ENCODE data around the gene ZNF207.

GRCh38 chr17:32429598-32429997 lies 79.6 kb downstream of the ZNF207 start:
- TF ChIP-seq CSDC2 (CRISPR knock-in tag; IDR thresholded peaks at IDR 0.05) (no peak), OSR1 (CRISPR knock-in tag; IDR thresholded peaks at IDR 0.05) (no peak), ARNTL (CRISPR knock-in tag; IDR thresholded peaks at IDR 0.05; ENCODE audit: borderline replicate concordance, low read depth) (no peak), ZFP30 (CRISPR knock-in tag; IDR thresholded peaks at IDR 0.05) (no peak), CREB5 (CRISPR knock-in tag; IDR thresholded peaks at IDR 0.05; ENCODE audit: low read depth) (no peak), CSRNP3 (CRISPR knock-in tag; IDR thresholded peaks at IDR 0.05) (no peak), GLIS3 (CRISPR knock-in tag; IDR thresholded peaks at IDR 0.05) (no peak), ZFP3 (CRISPR knock-in tag; IDR thresholded peaks at IDR 0.05) (no peak), POU6F1 (CRISPR knock-in tag; IDR thresholded peaks at IDR 0.05; ENCODE audit: borderline replicate concordance, low read depth) (no peak), ISL1 (CRISPR knock-in tag; IDR thresholded peaks at IDR 0.05) (no peak), TCF4 (CRISPR knock-in tag; IDR thresholded peaks at IDR 0.05; ENCODE audit: borderline replicate concordance) (no peak), SNAI2 (CRISPR knock-in tag; IDR thresholded peaks at IDR 0.05) (no peak), ZC3H10 (CRISPR knock-in tag; IDR thresholded peaks at IDR 0.05) (no peak)
- TF ChIP-seq, protein P1, sequence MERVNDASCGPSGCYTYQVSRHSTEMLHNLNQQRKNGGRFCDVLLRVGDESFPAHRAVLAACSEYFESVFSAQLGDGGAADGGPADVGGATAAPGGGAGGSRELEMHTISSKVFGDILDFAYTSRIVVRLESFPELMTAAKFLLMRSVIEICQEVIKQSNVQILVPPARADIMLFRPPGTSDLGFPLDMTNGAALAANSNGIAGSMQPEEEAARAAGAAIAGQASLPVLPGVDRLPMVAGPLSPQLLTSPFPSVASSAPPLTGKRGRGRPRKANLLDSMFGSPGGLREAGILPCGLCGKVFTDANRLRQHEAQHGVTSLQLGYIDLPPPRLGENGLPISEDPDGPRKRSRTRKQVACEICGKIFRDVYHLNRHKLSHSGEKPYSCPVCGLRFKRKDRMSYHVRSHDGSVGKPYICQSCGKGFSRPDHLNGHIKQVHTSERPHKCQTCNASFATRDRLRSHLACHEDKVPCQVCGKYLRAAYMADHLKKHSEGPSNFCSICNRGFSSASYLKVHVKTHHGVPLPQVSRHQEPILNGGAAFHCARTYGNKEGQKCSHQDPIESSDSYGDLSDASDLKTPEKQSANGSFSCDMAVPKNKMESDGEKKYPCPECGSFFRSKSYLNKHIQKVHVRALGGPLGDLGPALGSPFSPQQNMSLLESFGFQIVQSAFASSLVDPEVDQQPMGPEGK (CRISPR knock-in tag; IDR thresholded peaks at IDR 0.05; ENCODE audit: borderline replicate concordance), result no peak
